HG03520 (cell line): ENCODE data around the gene G6PC1.
"Not testable (repeated sequence)": the region's sequence is repeated elsewhere in the genome, so short reads cannot be mapped to it uniquely, and the experiment has no call there.

Source experiments
- ATAC-seq: cut with Tn5 transposase; IDR thresholded peaks from one replicate; pipeline ENCODE4 v1.9.1; 2021; ENCODE audit warnings: mild to moderate bottlenecking, moderate library complexity; ENCODE audit not compliant: unreplicated experiment

Gene G6PC1

GRCh38 chr17:42899981-42900380, 618 bp upstream of the G6PC1 start:
- ATAC-seq: not testable (repeated sequence)

GRCh38 chr17:42901535-42902229, 1.1 kb downstream of the G6PC1 start:
- ATAC-seq: no peak

GRCh38 chr17:42904110-42904469, 3.5 kb downstream of the G6PC1 start:
- ATAC-seq: no peak

GRCh38 chr17:42906772-42907446, 6.3 kb downstream of the G6PC1 start:
- ATAC-seq: no peak

- no peak for ATAC-seq
Observed at GRCh38 chr17:42908872-42909700, 8.5 kb downstream of the G6PC1 start.

GRCh38 chr17:42913522-42913921, 12.9 kb downstream of the G6PC1 start:
- no peak for ATAC-seq

- no peak for ATAC-seq
Observed at GRCh38 chr17:42913981-42914617, 13.5 kb downstream of the G6PC1 start.

- ATAC-seq: not testable (repeated sequence)
Observed at GRCh38 chr17:42915288-42915687, 14.7 kb downstream of the G6PC1 start.

GRCh38 chr17:42916388-42917235, 16.0 kb downstream of the G6PC1 start:
- ATAC-seq: not testable (repeated sequence)

- no peak for ATAC-seq
Observed at GRCh38 chr17:42917236-42917603, 16.6 kb downstream of the G6PC1 start.

- ATAC-seq: no peak
Observed at GRCh38 chr17:42918902-42919521, 18.4 kb downstream of the G6PC1 start.

GRCh38 chr17:42919522-42920077, 19.0 kb downstream of the G6PC1 start:
- ATAC-seq: not testable (repeated sequence)

- no peak for ATAC-seq
Observed at GRCh38 chr17:42920106-42920900, 19.7 kb downstream of the G6PC1 start.

GRCh38 chr17:42920922-42921321, 20.3 kb downstream of the G6PC1 start:
- ATAC-seq: no peak

GRCh38 chr17:42922294-42922693, 21.7 kb downstream of the G6PC1 start:
- no peak for ATAC-seq

GRCh38 chr17:42923472-42923871, 22.9 kb downstream of the G6PC1 start:
- not testable (repeated sequence) for ATAC-seq

GRCh38 chr17:42924891-42925290, 24.3 kb downstream of the G6PC1 start:
- no peak for ATAC-seq

GRCh38 chr17:42928714-42929496, 28.3 kb downstream of the G6PC1 start:
- no peak for ATAC-seq
